GM08714 (cell line): ENCODE results near the gene SLC9A7.

Source experiments
- H3K4me3 ChIP-seq: fragments of 200-500 bp; sonication (Bioruptor generic); 2 replicates; pipeline ENCODE4 v1.5.1; 2014; ENCODE audit warnings: mild to moderate bottlenecking, low read length, inconsistent platforms
- ZNF274 ChIP-seq: IDR thresholded peaks from 2 replicates; pipeline ENCODE4 v1.6.1; 2012; ENCODE audit warnings: mild to moderate bottlenecking, low read depth, low read length

SLC9A7 gene

GRCh38 chrX:46630141-46630540, 128.8 kb downstream of the SLC9A7 start:
- TF ChIP-seq ZNF274, result no peak
- H3K4me3 ChIP-seq, result no peak overlapping the region

- TF ChIP-seq ZNF274, result no peak
- H3K4me3 ChIP-seq, result no peak overlapping the region; the same call in 1 of the 2 replicates
Observed at GRCh38 chrX:46628460-46629371, 130.2 kb downstream of the SLC9A7 start.

GRCh38 chrX:46627711-46628419, 131.1 kb downstream of the SLC9A7 start:
- H3K4me3 ChIP-seq, result no peak overlapping the region

GRCh38 chrX:46627062-46627461, 131.9 kb downstream of the SLC9A7 start:
- no peak for TF ChIP-seq ZNF274
- no peak overlapping the region for H3K4me3 ChIP-seq

More at GRCh38 chrX:46627711-46628419, 131.1 kb downstream of the SLC9A7 start:
- no peak for TF ChIP-seq ZNF274

- TF ChIP-seq ZNF274, result no peak
- no peak overlapping the region for H3K4me3 ChIP-seq
Observed at GRCh38 chrX:46626566-46626965, 132.4 kb downstream of the SLC9A7 start.

- no peak overlapping the region for H3K4me3 ChIP-seq
- no peak for TF ChIP-seq ZNF274
Observed at GRCh38 chrX:46624090-46624786, 134.7 kb downstream of the SLC9A7 start.

GRCh38 chrX:46621572-46621971, 137.3 kb downstream of the SLC9A7 start:
- H3K4me3 ChIP-seq, result no peak overlapping the region
- TF ChIP-seq ZNF274, result no peak

GRCh38 chrX:46620505-46620904, 138.4 kb downstream of the SLC9A7 start:
- no peak overlapping the region for H3K4me3 ChIP-seq
- TF ChIP-seq ZNF274, result no peak

GRCh38 chrX:46618947-46619346, 140.0 kb downstream of the SLC9A7 start:
- no peak overlapping the region for H3K4me3 ChIP-seq
- TF ChIP-seq ZNF274, result no peak

- H3K4me3 ChIP-seq, result no peak overlapping the region
- TF ChIP-seq ZNF274, result no peak
Observed at GRCh38 chrX:46617906-46618305, 141.0 kb downstream of the SLC9A7 start.

- H3K4me3 ChIP-seq, result no peak overlapping the region
- no peak for TF ChIP-seq ZNF274
Observed at GRCh38 chrX:46611658-46612362, 147.1 kb downstream of the SLC9A7 start.

GRCh38 chrX:46610070-46610658, 148.8 kb downstream of the SLC9A7 start:
- H3K4me3 ChIP-seq, result no peak overlapping the region
- no peak for TF ChIP-seq ZNF274

GRCh38 chrX:46607916-46608315, 151.0 kb downstream of the SLC9A7 start:
- no peak for TF ChIP-seq ZNF274
- H3K4me3 ChIP-seq, result no peak overlapping the region
